CD14-positive monocyte (primary cell): ENCODE measurements around the gene NOD2. TPM values are rescaled to one million over a fixed set of nuclear protein-coding genes. Genes with fewer than 3 reads are reported as not detected.
A peak's percentile ranks its signal among the peaks of the same experiment; 100 is the strongest.

Experiments
- DNase-seq, 3 donors: peaks; one replicate each; pipeline ENCODE4 v3.0.0-alpha.2; 2011 to 2022
- H2AFZ ChIP-seq: 2 replicates; pipeline ENCODE4 v1.6.0; 2012; ENCODE audit warnings: mild to moderate bottlenecking, low read depth, low read length, inconsistent platforms; ENCODE audit not compliant: insufficient read depth, poor library complexity, severe bottlenecking
- H3K27ac ChIP-seq, 2 donors: 1 replicate in 1 of 2; 2 replicates in 1 of 2; pipeline ENCODE4 v1.5.1; 2012 to 2013; ENCODE audit warnings: low read length in 2 of 2, control low read depth in 1 of 2, inconsistent platforms in 1 of 2, low read depth in 1 of 2, mild to moderate bottlenecking in 1 of 2
- H3K27me3 ChIP-seq, 2 donors: one replicate each; pipeline versions ENCODE4 v1.6.0 to v1.6.1; 2011 to 2013; ENCODE audit warnings: low read length in 2 of 2; ENCODE audit not compliant: control insufficient read depth in 2 of 2, insufficient read depth in 2 of 2
- H3K36me3 ChIP-seq, 2 donors: replicated peaks in 1 of 2; 1 replicate in 1 of 2; 2 replicates in 1 of 2; pipeline versions ENCODE4 v1.5.1 to v1.6.1; 2012 to 2013; ENCODE audit warnings: low read length in 2 of 2, control low read depth in 1 of 2, inconsistent platforms in 1 of 2, mild to moderate bottlenecking in 1 of 2; ENCODE audit not compliant: insufficient read depth in 2 of 2, control insufficient read depth in 1 of 2
- H3K4me1 ChIP-seq, 2 donors: 1 replicate in 1 of 2; 2 replicates in 1 of 2; pipeline versions ENCODE4 v1.5.1 to v1.6.1; 2012 to 2013; ENCODE audit warnings: low read length in 2 of 2, control low read depth in 1 of 2, inconsistent platforms in 1 of 2, mild to moderate bottlenecking in 1 of 2, moderate library complexity in 1 of 2; ENCODE audit not compliant: insufficient read depth in 2 of 2, control insufficient read depth in 1 of 2
- H3K4me2 ChIP-seq: replicated peaks from 2 replicates; pipeline ENCODE3; 2012; ENCODE audit warnings: low read length, moderate library complexity, mild to moderate bottlenecking; ENCODE audit not compliant: poor library complexity, severe bottlenecking; ENCODE audit errors: extremely low read depth
- H3K4me3 ChIP-seq, 3 experiments: fragments of 200-600 bp in 1 of 3; sonication (generic) in 1 of 3; replicated peaks in 1 of 3; 1 replicate in 2 of 3; 2 replicates in 1 of 3; pipeline ENCODE4 v1.5.1; 2011 to 2013; ENCODE audit warnings: low read length in 3 of 3, mild to moderate bottlenecking in 3 of 3, control low read depth in 2 of 3, low read depth in 2 of 3, inconsistent platforms in 1 of 3, moderate library complexity in 1 of 3
- H3K79me2 ChIP-seq: 2 replicates; pipeline ENCODE4 v1.6.0; 2012; ENCODE audit warnings: mild to moderate bottlenecking, control low read depth, inconsistent platforms, low read length, moderate library complexity; ENCODE audit not compliant: insufficient read depth
- H3K9ac ChIP-seq: 2 replicates; pipeline ENCODE4 v1.6.0; 2017; ENCODE audit warnings: low read length, mild to moderate bottlenecking; ENCODE audit not compliant: insufficient read depth, poor library complexity, severe bottlenecking
- H3K9me3 ChIP-seq, 2 donors: replicated peaks in 1 of 2; 1 replicate in 1 of 2; 2 replicates in 1 of 2; pipeline versions ENCODE4 v1.5.1 to v1.6.1; 2012 to 2013; ENCODE audit warnings: low read length in 2 of 2, control low read depth in 1 of 2; ENCODE audit not compliant: control insufficient read depth in 1 of 2, insufficient read depth in 1 of 2
- H4K20me1 ChIP-seq: 2 replicates; pipeline ENCODE4 v1.6.0; 2012; ENCODE audit warnings: mild to moderate bottlenecking, low read length, control low read depth, moderate library complexity; ENCODE audit not compliant: insufficient read depth
- H3K27ac Mint-ChIP-seq, 7 donors: one replicate each; pipeline ENCODE4 v1.8.0; 2020; ENCODE audit warnings: mild to moderate bottlenecking in 7 of 7, mixed read lengths in 7 of 7, moderate library complexity in 6 of 7, inconsistent platforms in 2 of 7
- H3K27me3 Mint-ChIP-seq, 3 donors: one replicate each; pipeline ENCODE4 v1.8.0; 2021 to 2022; ENCODE audit warnings: low read depth in 3 of 3, mild to moderate bottlenecking in 3 of 3, mixed read lengths in 3 of 3, moderate library complexity in 3 of 3, inconsistent platforms in 1 of 3
- H3K36me3 Mint-ChIP-seq, 2 donors: one replicate each; pipeline ENCODE4 v1.8.0; 2020; ENCODE audit warnings: mixed read lengths in 2 of 2, inconsistent platforms in 1 of 2, mild to moderate bottlenecking in 1 of 2
- H3K4me1 Mint-ChIP-seq: one replicate; pipeline ENCODE4 v1.8.0; 2020; ENCODE audit warnings: mild to moderate bottlenecking, mixed read lengths
- H3K4me3 Mint-ChIP-seq, 2 donors: one replicate each; pipeline ENCODE4 v1.8.0; 2020; ENCODE audit warnings: mild to moderate bottlenecking in 2 of 2, mixed read lengths in 2 of 2, moderate library complexity in 1 of 2
- H3K9me3 Mint-ChIP-seq, 7 donors: one replicate each; pipeline ENCODE4 v1.8.0; 2020 to 2022; ENCODE audit warnings: mixed read lengths in 7 of 7, mild to moderate bottlenecking in 6 of 7, moderate library complexity in 6 of 7, inconsistent platforms in 2 of 7
- CTCF ChIP-seq: fragments of 200-600 bp; IDR thresholded peaks from one replicate; pipeline ENCODE4 v1.8.0; 2022; ENCODE audit warnings: antibody characterized with exemption, mild to moderate bottlenecking
- WGBS: methylation state at CpG from one replicate; pipeline ENCODE4 v1.1.5; 2013; ENCODE audit warnings: missing lambda C conversion rate; ENCODE audit not compliant: insufficient coverage; 5-methylcytosine and 5-hydroxymethylcytosine counted together
- intact Hi-C, 2 donors: fragments of 100-400 bp; cut with micrococcal nuclease; formaldehyde crosslinking; loops; one replicate each; pipeline versions ENCODE4 v1.15.0 to v1.15.1; 2023
- polyA plus RNA-seq, 3 donors: library from polyadenylated mRNA; depleted of rRNA in 1 of 3; unstranded in 2 of 3; stranded (reverse) in 1 of 3; fragments of 300-500 nt in 2 of 3; fragments of >200 nt in 1 of 3; fragmentation: Illumina TruSeq in 2 of 3; gene quantifications; 1 replicate in 2 of 3; 2 replicates in 1 of 3; pipeline ENCODE4 v1.2.3, GENCODE V29; 2012 to 2021

NOD2 gene
- polyA plus RNA-seq, 3 donors, result 18.5 to 83.3 (median 29.7) TPM

GRCh38 chr16:50722960-50723359, 29.6 kb downstream of the NOD2 start:
- TF ChIP-seq CTCF, result no peak
- Mint-ChIP-seq H3K36me3 (peaks cover 87 to 98% of the 10 kb centered on the region in 2 donors), H3K27me3 (no peaks in the 10 kb centered on the region), H3K4me3 (no peak overlapping the region), H3K9me3 (peaks cover 0 to 15% (median 12%) of the 10 kb centered on the region in 7 donors), H3K27ac (peak overlapping the region in 4 of 7 donors; percentile 10 to 86 (median 38)), H3K4me1 (peaks cover 17% of the 10 kb centered on the region)
- H3K4me1 ChIP-seq, result peaks cover 0 to 11% of the 10 kb centered on the region in 2 donors
- H3K9me3 ChIP-seq, result peaks cover 4 to 6% of the 10 kb centered on the region in 2 donors
- peaks cover 91 to 99% of the 10 kb centered on the region in 2 donors for H3K36me3 ChIP-seq
- no peak overlapping the region for H2AFZ ChIP-seq
- no peak overlapping the region for H3K4me2 ChIP-seq
- H3K4me3 ChIP-seq, result no peak overlapping the region
- intact Hi-C loops, result no loop called here
- no peak overlapping the region for H3K9ac ChIP-seq
- H3K27me3 ChIP-seq, result no peaks in the 10 kb centered on the region
- H3K79me2 ChIP-seq, result peaks cover 57% of the 10 kb centered on the region
- H3K27ac ChIP-seq, result peak overlapping the region in 1 of 2 donors; percentile 54
- WGBS, result no CpG with 5 or more reads among the region's 2 CpGs
- H4K20me1 ChIP-seq, result peaks cover 99% of the 10 kb centered on the region
- no peak for DNase-seq

- Histone ChIP-seq H2AFZ (no peak overlapping the region), H3K27ac (peak overlapping the region in 1 of 2 donors; percentile 65)
- no peaks in the 10 kb centered on the region for H3K27me3 Mint-ChIP-seq
Observed at GRCh38 chr16:50724306-50724705, 30.9 kb downstream of the NOD2 start.

More at GRCh38 chr16:50724306-50724705, 30.9 kb downstream of the NOD2 start:
- no peaks in the 10 kb centered on the region for H3K27me3 ChIP-seq
- H3K4me1 ChIP-seq, result no peaks in the 10 kb centered on the region
- H3K4me3 ChIP-seq, result no peak overlapping the region
- H3K9me3 ChIP-seq, result peaks cover 4 to 6% of the 10 kb centered on the region in 2 donors
- intact Hi-C loops, result no loop called here
- no peak overlapping the region for H3K4me2 ChIP-seq
- no peak overlapping the region for H3K4me3 Mint-ChIP-seq
- H3K36me3 ChIP-seq, result peaks cover 95 to 99% of the 10 kb centered on the region in 2 donors
- H3K9me3 Mint-ChIP-seq, result peaks cover 0 to 14% (median 12%) of the 10 kb centered on the region in 7 donors
- H3K36me3 Mint-ChIP-seq, result peaks cover 90 to 99% of the 10 kb centered on the region in 2 donors
- peak overlapping the region in 3 of 7 donors; percentile 34 to 60 (median 34) for H3K27ac Mint-ChIP-seq
- H4K20me1 ChIP-seq, result peaks cover 98% of the 10 kb centered on the region
- H3K79me2 ChIP-seq, result peaks cover 47% of the 10 kb centered on the region
- peaks cover 7% of the 10 kb centered on the region for H3K4me1 Mint-ChIP-seq
- DNase-seq, result peak; percentile 28 to 54 (median 46)
- TF ChIP-seq CTCF, result no peak
- no peak overlapping the region for H3K9ac ChIP-seq
